K562 (cell line): ENCODE results near the gene TTC13. TPM values are rescaled to one million over a fixed set of nuclear protein-coding genes. Genes with fewer than 3 reads are reported as not detected.

ENCODE experiments used
- CEBPB ChIP-seq: fragments of 450-650 bp; IDR thresholded peaks from 2 replicates; pipeline ENCODE4 v1.6.1; 2016; ENCODE audit warnings: missing genetic modification characterization, missing compliant biosample characterization
- CHD2 ChIP-seq: IDR thresholded peaks from 2 replicates; pipeline ENCODE4 v1.6.1; 2011; ENCODE audit warnings: low read depth, low read length
- CTBP1 ChIP-seq: fragments of 450-650 bp; IDR thresholded peaks from 2 replicates; pipeline ENCODE4 v1.6.1; 2016; ENCODE audit warnings: borderline replicate concordance
- FOXK1 ChIP-seq: sonication (generic); formaldehyde crosslinking; IDR thresholded peaks from 2 replicates; pipeline ENCODE4 v1.8.0; 2022; ENCODE audit warnings: missing genetic modification reagents, mild to moderate bottlenecking, borderline replicate concordance
- GABPB1 ChIP-seq: sonication (generic); formaldehyde crosslinking; IDR thresholded peaks from 2 replicates; pipeline ENCODE4 v1.8.0; 2022; ENCODE audit warnings: mild to moderate bottlenecking, missing genetic modification reagents
- KDM4B ChIP-seq, 2 experiments: fragments of 450-650 bp in 1 of 2; sonication (generic) in 1 of 2; IDR thresholded peaks; 2 replicates each; pipeline ENCODE4 v1.6.1; 2016 to 2017; ENCODE audit warnings: borderline replicate concordance in 2 of 2, antibody characterized with exemption in 1 of 2, low read depth in 1 of 2, mild to moderate bottlenecking in 1 of 2
- KLF6 ChIP-seq: fragments of 250-450 bp; sonication (Bioruptor Pico); IDR thresholded peaks from 2 replicates; pipeline ENCODE4 v1.4.0; 2020; ENCODE audit warnings: mild to moderate bottlenecking, moderate library complexity, borderline replicate concordance
- MXI1 ChIP-seq: IDR thresholded peaks from 2 replicates; pipeline ENCODE4 v1.6.1; 2011; ENCODE audit warnings: low read depth, mild to moderate bottlenecking, improper control_type of control experiment, low read length
- NR2C2 ChIP-seq, 2 experiments: fragments of 200-800 bp in 1 of 2; sonication (Bioruptor generic) in 1 of 2; sonication (generic) in 1 of 2; formaldehyde crosslinking in 1 of 2; IDR thresholded peaks; 2 replicates each; pipeline versions ENCODE4 v1.6.1 to v1.8.0; 2016 to 2022; ENCODE audit warnings: mild to moderate bottlenecking in 1 of 2, missing compliant biosample characterization in 1 of 2, missing genetic modification characterization in 1 of 2, missing genetic modification reagents in 1 of 2
- RFX5 ChIP-seq: IDR thresholded peaks from 2 replicates; pipeline ENCODE4 v1.6.1; 2011; ENCODE audit warnings: low read depth, mild to moderate bottlenecking, improper control_type of control experiment, low read length
- SAFB ChIP-seq: fragments of 200-400 bp; formaldehyde crosslinking; IDR thresholded peaks from 2 replicates; pipeline ENCODE4 v1.6.1; 2017; ENCODE audit warnings: low read depth, low read length, borderline replicate concordance
- SMAD4 ChIP-seq: fragments of 250-450 bp; sonication (Bioruptor Pico); conservative IDR thresholded peaks from 2 replicates; pipeline ENCODE4 v1.8.0; 2021; ENCODE audit warnings: inconsistent platforms, mild to moderate bottlenecking, moderate library complexity
- SNRNP70 ChIP-seq: fragments of 200-400 bp; formaldehyde crosslinking; optimal IDR thresholded peaks from 2 replicates; pipeline ENCODE3; 2017; ENCODE audit warnings: low read depth, low read length
- U2AF1 ChIP-seq: fragments of 200-400 bp; formaldehyde crosslinking; optimal IDR thresholded peaks from 2 replicates; pipeline ENCODE3; 2017; ENCODE audit warnings: mild to moderate bottlenecking, low read depth, low read length, moderate library complexity
- YBX1 ChIP-seq: fragments of 450-650 bp; IDR thresholded peaks from 2 replicates; pipeline ENCODE4 v1.7.1; 2016; ENCODE audit warnings: mild to moderate bottlenecking
- ZNF717 ChIP-seq: fragments of 250-450 bp; sonication (Bioruptor Pico); IDR thresholded peaks from 2 replicates; pipeline ENCODE4 v1.5.0; 2021
- polyA plus RNA-seq, 8 experiments: library from polyadenylated mRNA; depleted of rRNA in 4 of 8; stranded (reverse) in 5 of 8; unstranded in 3 of 8; fragments of >200 nt; fragmentation: Nextera tagmentation in 2 of 8; fragmentation: Illumina TruSeq in 1 of 8; extraction: Ambion mirVana in 2 of 8; extraction: Trizol in 1 of 8; gene quantifications; 2 replicates each; pipeline versions ENCODE4 v1.2.1 to v1.2.3, GENCODE V29; 2011 to 2014; ENCODE audit warnings: inconsistent platforms in 1 of 8, missing spikeins in 1 of 8
- total RNA-seq, 7 experiments: library from RNA; depleted of rRNA in 6 of 7; stranded (reverse); fragments of >200 nt in 6 of 7; fragmentation: Illumina TruSeq in 2 of 7; extraction: Trizol in 2 of 7; gene quantifications; 2 replicates each; pipeline versions ENCODE4 v1.2.1 to v1.2.3, GENCODE V29; 2011 to 2021; ENCODE audit warnings: low replicate concordance in 1 of 7
- TF ChIP-seq, protein P1 (sequence below): fragments of 250-450 bp; sonication (Bioruptor Pico); IDR thresholded peaks from 2 replicates; pipeline ENCODE4 v1.5.0; 2020; ENCODE audit warnings: mild to moderate bottlenecking, borderline replicate concordance
- TF ChIP-seq, protein P2 (sequence below): fragments of 250-450 bp; sonication (Bioruptor Pico); IDR thresholded peaks from 2 replicates; pipeline ENCODE4 v1.8.0; 2021; ENCODE audit warnings: borderline replicate concordance, mild to moderate bottlenecking, moderate library complexity; ENCODE audit not compliant: poor library complexity, severe bottlenecking
- TF ChIP-seq, protein P3 (sequence below): fragments of 250-450 bp; sonication (Bioruptor Pico); IDR thresholded peaks from 2 replicates; pipeline ENCODE4 v1.5.0; 2021
- TF ChIP-seq, protein P4 (sequence below): fragments of 150-350 bp; conservative IDR thresholded peaks from 2 replicates; pipeline ENCODE4 v1.6.1; 2014; ENCODE audit warnings: low read length
- TF ChIP-seq, protein P5 (sequence below): sonication (generic); IDR thresholded peaks from 2 replicates; pipeline ENCODE4 v1.6.1; 2016

TTC13 gene
- total and polyA plus RNA-seq, 9 of the 15 experiments (the other 6 are each of a cell fraction or from before 2014, with no cell fraction given): 1.7 to 13.8 (median 9.6) TPM

DNA sequence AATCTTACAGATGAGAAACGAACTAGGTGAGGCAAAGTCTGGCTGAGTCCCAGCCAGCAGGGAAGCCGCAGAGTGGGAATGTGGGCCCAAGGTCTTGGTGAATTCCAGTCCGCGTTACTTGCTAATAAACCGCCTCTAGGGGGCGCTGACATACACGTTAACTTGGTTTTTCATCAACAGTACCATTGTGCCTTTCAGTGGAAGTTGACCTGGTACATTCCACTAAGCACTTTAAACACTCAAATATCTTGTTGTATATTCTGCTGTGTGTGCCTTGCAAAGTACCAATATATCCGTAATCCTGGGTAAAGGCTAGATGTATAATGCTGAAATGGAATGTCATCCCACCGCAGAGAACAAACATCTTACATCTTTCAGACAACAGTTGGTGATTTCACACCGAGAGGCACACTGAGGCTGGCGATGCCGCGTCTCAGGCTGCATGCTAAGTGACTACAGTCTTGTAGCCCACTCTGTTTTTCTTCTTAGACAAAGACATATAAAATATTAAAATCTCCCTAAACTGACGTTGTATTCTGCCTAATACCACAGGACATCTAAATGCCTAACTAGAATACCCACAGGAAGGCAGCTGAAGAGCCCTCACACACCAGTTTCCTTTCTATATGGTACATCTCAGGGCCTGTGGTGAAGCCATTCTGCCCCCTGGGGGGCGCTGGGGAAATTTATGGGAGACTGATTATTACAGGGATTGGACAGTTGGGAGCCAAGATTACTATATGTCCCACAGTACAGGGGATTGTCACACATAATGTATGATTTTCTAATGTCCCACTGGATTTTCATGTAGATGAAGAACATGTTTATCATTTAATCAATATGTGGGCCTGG is 61.2 kb downstream of the TTC13 start (continued):
- no peak for TF ChIP-seq U2AF1
- TF ChIP-seq SMAD4 (CRISPR knock-in tag): 0 out of 2 replicates have a peak, but pooled peaks have one; percentile 28
- TF ChIP-seq FOXK1 (CRISPR knock-in tag): no peak
- peak; percentile 42; the same call in 1 of the 2 replicates for TF ChIP-seq CTBP1
- no peak for TF ChIP-seq RFX5
- TF ChIP-seq CEBPB (tag): no peak
- 0 out of 2 replicates have a peak, but pooled peaks have one; percentile 37 for TF ChIP-seq NR2C2 (CRISPR knock-in tag; IDR thresholded peaks at IDR 0.05)
- no peak for TF ChIP-seq NR2C2 (tag; IDR thresholded peaks at IDR 0.05)
- TF ChIP-seq, protein P1, sequence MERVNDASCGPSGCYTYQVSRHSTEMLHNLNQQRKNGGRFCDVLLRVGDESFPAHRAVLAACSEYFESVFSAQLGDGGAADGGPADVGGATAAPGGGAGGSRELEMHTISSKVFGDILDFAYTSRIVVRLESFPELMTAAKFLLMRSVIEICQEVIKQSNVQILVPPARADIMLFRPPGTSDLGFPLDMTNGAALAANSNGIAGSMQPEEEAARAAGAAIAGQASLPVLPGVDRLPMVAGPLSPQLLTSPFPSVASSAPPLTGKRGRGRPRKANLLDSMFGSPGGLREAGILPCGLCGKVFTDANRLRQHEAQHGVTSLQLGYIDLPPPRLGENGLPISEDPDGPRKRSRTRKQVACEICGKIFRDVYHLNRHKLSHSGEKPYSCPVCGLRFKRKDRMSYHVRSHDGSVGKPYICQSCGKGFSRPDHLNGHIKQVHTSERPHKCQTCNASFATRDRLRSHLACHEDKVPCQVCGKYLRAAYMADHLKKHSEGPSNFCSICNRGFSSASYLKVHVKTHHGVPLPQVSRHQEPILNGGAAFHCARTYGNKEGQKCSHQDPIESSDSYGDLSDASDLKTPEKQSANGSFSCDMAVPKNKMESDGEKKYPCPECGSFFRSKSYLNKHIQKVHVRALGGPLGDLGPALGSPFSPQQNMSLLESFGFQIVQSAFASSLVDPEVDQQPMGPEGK (CRISPR knock-in tag): no peak
- TF ChIP-seq, protein P2, sequence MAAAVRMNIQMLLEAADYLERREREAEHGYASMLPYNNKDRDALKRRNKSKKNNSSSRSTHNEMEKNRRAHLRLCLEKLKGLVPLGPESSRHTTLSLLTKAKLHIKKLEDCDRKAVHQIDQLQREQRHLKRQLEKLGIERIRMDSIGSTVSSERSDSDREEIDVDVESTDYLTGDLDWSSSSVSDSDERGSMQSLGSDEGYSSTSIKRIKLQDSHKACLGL: no peak
- TF ChIP-seq, protein P3, sequence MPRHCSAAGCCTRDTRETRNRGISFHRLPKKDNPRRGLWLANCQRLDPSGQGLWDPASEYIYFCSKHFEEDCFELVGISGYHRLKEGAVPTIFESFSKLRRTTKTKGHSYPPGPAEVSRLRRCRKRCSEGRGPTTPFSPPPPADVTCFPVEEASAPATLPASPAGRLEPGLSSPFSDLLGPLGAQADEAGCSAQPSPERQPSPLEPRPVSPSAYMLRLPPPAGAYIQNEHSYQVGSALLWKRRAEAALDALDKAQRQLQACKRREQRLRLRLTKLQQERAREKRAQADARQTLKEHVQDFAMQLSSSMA (CRISPR knock-in tag): no peak
- TF ChIP-seq CHD2: no peak
- TF ChIP-seq SAFB: no peak
- TF ChIP-seq, protein P4, sequence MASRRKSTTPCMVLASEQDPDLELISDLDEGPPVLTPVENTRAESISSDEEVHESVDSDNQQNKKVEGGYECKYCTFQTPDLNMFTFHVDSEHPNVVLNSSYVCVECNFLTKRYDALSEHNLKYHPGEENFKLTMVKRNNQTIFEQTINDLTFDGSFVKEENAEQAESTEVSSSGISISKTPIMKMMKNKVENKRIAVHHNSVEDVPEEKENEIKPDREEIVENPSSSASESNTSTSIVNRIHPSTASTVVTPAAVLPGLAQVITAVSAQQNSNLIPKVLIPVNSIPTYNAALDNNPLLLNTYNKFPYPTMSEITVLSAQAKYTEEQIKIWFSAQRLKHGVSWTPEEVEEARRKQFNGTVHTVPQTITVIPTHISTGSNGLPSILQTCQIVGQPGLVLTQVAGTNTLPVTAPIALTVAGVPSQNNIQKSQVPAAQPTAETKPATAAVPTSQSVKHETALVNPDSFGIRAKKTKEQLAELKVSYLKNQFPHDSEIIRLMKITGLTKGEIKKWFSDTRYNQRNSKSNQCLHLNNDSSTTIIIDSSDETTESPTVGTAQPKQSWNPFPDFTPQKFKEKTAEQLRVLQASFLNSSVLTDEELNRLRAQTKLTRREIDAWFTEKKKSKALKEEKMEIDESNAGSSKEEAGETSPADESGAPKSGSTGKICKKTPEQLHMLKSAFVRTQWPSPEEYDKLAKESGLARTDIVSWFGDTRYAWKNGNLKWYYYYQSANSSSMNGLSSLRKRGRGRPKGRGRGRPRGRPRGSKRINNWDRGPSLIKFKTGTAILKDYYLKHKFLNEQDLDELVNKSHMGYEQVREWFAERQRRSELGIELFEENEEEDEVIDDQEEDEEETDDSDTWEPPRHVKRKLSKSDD: no peak
- TF ChIP-seq KDM4B (IDR thresholded peaks at IDR 0.05; ENCODE audit: borderline replicate concordance in 2 of 2, low read depth in 1 of 2): no peak
- TF ChIP-seq GABPB1 (CRISPR knock-in tag): no peak
- no peak for TF ChIP-seq KLF6 (CRISPR knock-in tag)
- TF ChIP-seq, protein P5, sequence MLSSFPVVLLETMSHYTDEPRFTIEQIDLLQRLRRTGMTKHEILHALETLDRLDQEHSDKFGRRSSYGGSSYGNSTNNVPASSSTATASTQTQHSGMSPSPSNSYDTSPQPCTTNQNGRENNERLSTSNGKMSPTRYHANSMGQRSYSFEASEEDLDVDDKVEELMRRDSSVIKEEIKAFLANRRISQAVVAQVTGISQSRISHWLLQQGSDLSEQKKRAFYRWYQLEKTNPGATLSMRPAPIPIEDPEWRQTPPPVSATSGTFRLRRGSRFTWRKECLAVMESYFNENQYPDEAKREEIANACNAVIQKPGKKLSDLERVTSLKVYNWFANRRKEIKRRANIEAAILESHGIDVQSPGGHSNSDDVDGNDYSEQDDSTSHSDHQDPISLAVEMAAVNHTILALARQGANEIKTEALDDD: no peak
- no peak for TF ChIP-seq YBX1
- TF ChIP-seq MXI1: no peak
- TF ChIP-seq ZNF717 (CRISPR knock-in tag): no peak
- no peak for TF ChIP-seq SNRNP70
